ENCODE measurements around the gene ACOXL. TPM values are rescaled to one million over a fixed set of nuclear protein-coding genes. Genes with fewer than 3 reads are reported as not detected.

The ACOXL gene
- total RNA-seq, 2 experiments from 2014 or later = not detected

- H3K27me3 Mint-ChIP-seq = peaks cover 18% of the 10 kb centered on the region
- peaks cover 7% of the 10 kb centered on the region for H3K36me3 Mint-ChIP-seq
- peaks cover 4% of the 10 kb centered on the region for H3K9me3 Mint-ChIP-seq
- no peak for ATAC-seq (ENCODE audit: low read depth)
- H3K27ac Mint-ChIP-seq = no peak overlapping the region
- H3K4me3 Mint-ChIP-seq = no peak overlapping the region
- H3K4me1 Mint-ChIP-seq = peaks cover 4% of the 10 kb centered on the region
- POLR2A ChIA-PET = no interaction called here
- no peak for DNase-seq
Measured at GRCh38 chr2:110886826-110887573, 154.6 kb downstream of the ACOXL start.

DNA sequence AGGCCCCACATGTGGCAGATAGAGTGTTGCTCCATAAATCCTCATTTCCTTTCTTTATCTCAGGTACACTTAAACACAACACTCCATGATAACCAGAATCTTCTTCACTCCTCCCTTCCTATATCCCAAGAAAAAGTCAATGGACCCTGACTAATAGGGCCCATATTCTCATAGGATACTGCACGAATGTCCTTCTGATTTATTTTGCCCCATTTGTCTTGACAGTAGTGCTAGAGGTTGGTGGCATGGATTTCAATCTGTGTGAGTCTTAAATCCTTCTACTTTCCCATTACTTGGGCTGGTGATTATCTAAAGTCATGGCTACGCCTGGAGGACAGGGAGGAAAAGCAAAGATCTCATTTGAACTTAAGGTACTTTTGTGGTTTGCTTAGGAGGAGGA lies 156.0 kb downstream of the ACOXL start:
- no peak overlapping the region for H3K27ac Mint-ChIP-seq
- peaks cover 3% of the 10 kb centered on the region for H3K9me3 Mint-ChIP-seq
- no peak overlapping the region for H3K4me3 Mint-ChIP-seq
- H3K4me1 Mint-ChIP-seq = no peaks in the 10 kb centered on the region
- ATAC-seq (ENCODE audit: low read depth) (no peak), DNase-seq (no peak)
- POLR2A ChIA-PET = no interaction called here
- H3K27me3 Mint-ChIP-seq = peaks cover 18% of the 10 kb centered on the region
- H3K36me3 Mint-ChIP-seq = peaks cover 4% of the 10 kb centered on the region

DNA sequence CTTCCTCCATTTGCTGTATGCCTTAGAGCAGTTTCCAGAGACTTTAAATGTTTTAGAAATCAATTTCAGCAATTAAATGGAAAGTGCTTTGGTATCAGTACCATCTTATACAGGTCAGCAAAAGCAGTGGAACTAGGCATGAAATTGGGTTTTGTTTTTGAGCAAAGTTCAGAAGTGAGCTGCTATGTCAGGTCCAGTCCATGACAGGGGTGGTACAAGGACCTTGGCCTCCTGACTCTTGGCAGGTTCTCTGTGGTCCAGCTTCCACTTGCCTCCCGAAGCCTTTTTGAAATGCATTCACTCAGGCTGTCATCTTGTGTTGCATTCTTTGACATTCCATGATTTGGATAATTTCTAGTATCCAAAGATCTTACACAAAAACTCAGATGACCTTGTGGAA lies 159.3 kb downstream of the ACOXL start:
- Mint-ChIP-seq H3K4me1 (no peaks in the 10 kb centered on the region), H3K4me3 (no peak overlapping the region), H3K36me3 (peaks cover 4% of the 10 kb centered on the region), H3K9me3 (peaks cover 6% of the 10 kb centered on the region), H3K27ac (no peak overlapping the region), H3K27me3 (peaks cover 17% of the 10 kb centered on the region)
- DNase-seq (no peak), ATAC-seq (ENCODE audit: low read depth) (no peak)
- POLR2A ChIA-PET = no interaction called here

GRCh38 chr2:110896226-110896625 lies 163.9 kb downstream of the ACOXL start:
- peaks cover under 1% of the 10 kb centered on the region for H3K36me3 Mint-ChIP-seq
- ATAC-seq (ENCODE audit: low read depth) (no peak), DNase-seq (no peak)
- H3K4me1 Mint-ChIP-seq = no peaks in the 10 kb centered on the region
- H3K4me3 Mint-ChIP-seq = no peak overlapping the region
- peaks cover 6% of the 10 kb centered on the region for H3K9me3 Mint-ChIP-seq
- no peak overlapping the region for H3K27ac Mint-ChIP-seq
- H3K27me3 Mint-ChIP-seq = peaks cover 8% of the 10 kb centered on the region
- POLR2A ChIA-PET = no interaction called here

- H3K27me3 Mint-ChIP-seq = peaks cover 8% of the 10 kb centered on the region
- POLR2A ChIA-PET = no interaction called here
Measured at GRCh38 chr2:110897966-110898365, 165.6 kb downstream of the ACOXL start.

GRCh38 chr2:110900191-110900590 lies 167.8 kb downstream of the ACOXL start:
- DNase-seq = no peak
- H3K27me3 Mint-ChIP-seq = peaks cover 6% of the 10 kb centered on the region
- peaks cover 1% of the 10 kb centered on the region for H3K36me3 Mint-ChIP-seq
- peaks cover 10% of the 10 kb centered on the region for H3K9me3 Mint-ChIP-seq
- no peak overlapping the region for H3K27ac Mint-ChIP-seq
- H3K4me3 Mint-ChIP-seq = no peak overlapping the region
- H3K4me1 Mint-ChIP-seq = peaks cover 4% of the 10 kb centered on the region
- no peak for ATAC-seq (ENCODE audit: low read depth)
- POLR2A ChIA-PET = no interaction called here

More at GRCh38 chr2:110897966-110898365, 165.6 kb downstream of the ACOXL start:
- Mint-ChIP-seq H3K4me3 (no peak overlapping the region), H3K4me1 (no peaks in the 10 kb centered on the region), H3K9me3 (peaks cover 6% of the 10 kb centered on the region), H3K27ac (no peak overlapping the region), H3K36me3 (peaks cover 1% of the 10 kb centered on the region)
- DNase-seq (no peak), ATAC-seq (ENCODE audit: low read depth) (no peak)

DNA sequence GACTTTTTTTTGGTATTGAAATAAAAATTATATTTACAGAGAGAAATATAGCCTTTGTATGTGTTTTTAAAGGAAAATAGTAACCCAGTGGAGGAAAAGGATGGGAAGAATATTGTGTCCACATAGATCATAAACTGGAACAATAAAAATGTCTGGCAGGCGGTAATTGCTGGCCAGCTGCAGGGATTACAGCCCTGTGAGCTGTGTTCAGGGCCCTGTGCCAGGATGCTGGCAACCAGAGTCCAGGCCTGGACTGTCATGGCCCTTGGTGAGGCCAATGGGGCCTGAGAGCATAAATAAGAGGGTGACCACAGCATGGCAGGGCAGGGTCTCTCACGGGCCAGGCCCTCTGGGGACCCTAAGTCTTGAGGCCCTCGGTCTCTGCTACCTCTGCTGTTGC lies 171.2 kb downstream of the ACOXL start:
- Mint-ChIP-seq H3K27me3 (peaks cover 6% of the 10 kb centered on the region), H3K9me3 (peaks cover 6% of the 10 kb centered on the region), H3K36me3 (peaks cover 1% of the 10 kb centered on the region), H3K27ac (no peak overlapping the region), H3K4me3 (no peak overlapping the region), H3K4me1 (peaks cover 4% of the 10 kb centered on the region)
- POLR2A ChIA-PET = no interaction called here
- ATAC-seq (ENCODE audit: low read depth) = no peak
- no peak for DNase-seq

- Mint-ChIP-seq H3K36me3 (peaks cover 1% of the 10 kb centered on the region), H3K9me3 (peaks cover 5% of the 10 kb centered on the region), H3K27me3 (peaks cover 6% of the 10 kb centered on the region), H3K27ac (no peak overlapping the region), H3K4me1 (peaks cover 4% of the 10 kb centered on the region), H3K4me3 (no peak overlapping the region)
- ATAC-seq (ENCODE audit: low read depth) = no peak
- POLR2A ChIA-PET = no interaction called here
- no peak for DNase-seq
Measured at GRCh38 chr2:110904116-110904778, 171.9 kb downstream of the ACOXL start.

- ATAC-seq (ENCODE audit: low read depth) (no peak), DNase-seq (no peak)
- H3K4me1 Mint-ChIP-seq = peaks cover 4% of the 10 kb centered on the region
- H3K9me3 Mint-ChIP-seq = peaks cover 4% of the 10 kb centered on the region
- peaks cover 1% of the 10 kb centered on the region for H3K36me3 Mint-ChIP-seq
- no peak overlapping the region for H3K27ac Mint-ChIP-seq
- peaks cover 3% of the 10 kb centered on the region for H3K27me3 Mint-ChIP-seq
- POLR2A ChIA-PET = no interaction called here
- H3K4me3 Mint-ChIP-seq = no peak overlapping the region
Measured at GRCh38 chr2:110904779-110905148, 172.4 kb downstream of the ACOXL start.

DNA sequence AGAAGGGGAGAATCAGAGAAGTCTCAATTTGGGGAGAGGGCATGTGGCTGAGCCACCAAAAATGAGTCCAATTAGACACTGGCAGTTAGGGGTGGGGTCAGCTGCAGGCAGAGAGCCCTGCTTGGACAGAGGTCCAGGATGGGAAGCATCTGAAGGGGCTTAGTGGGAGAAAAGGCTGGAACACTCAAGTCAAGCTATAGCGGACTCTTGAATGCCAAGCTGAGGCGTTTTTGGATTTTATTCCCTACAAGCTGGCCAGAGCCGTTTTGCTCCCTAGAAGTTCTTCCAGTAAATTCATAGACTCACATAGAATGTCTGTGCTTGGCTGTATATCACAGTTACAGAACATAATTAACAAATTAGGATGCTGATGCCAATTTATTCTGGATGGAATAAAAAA lies 172.8 kb downstream of the ACOXL start:
- POLR2A ChIA-PET = no interaction called here

GRCh38 chr2:110906613-110907298 lies 174.4 kb downstream of the ACOXL start:
- ATAC-seq (ENCODE audit: low read depth) (no peak), DNase-seq (no peak)
- POLR2A ChIA-PET = no interaction called here
- Mint-ChIP-seq H3K4me1 (peaks cover 8% of the 10 kb centered on the region), H3K27me3 (no peaks in the 10 kb centered on the region), H3K9me3 (peaks cover 14% of the 10 kb centered on the region), H3K27ac (no peak overlapping the region), H3K36me3 (peaks cover 7% of the 10 kb centered on the region), H3K4me3 (no peak overlapping the region)

More for the DNA sequence above, 172.8 kb downstream of the ACOXL start:
- no peaks in the 10 kb centered on the region for H3K27me3 Mint-ChIP-seq
- H3K4me3 Mint-ChIP-seq = no peak overlapping the region
- no peak overlapping the region for H3K27ac Mint-ChIP-seq
- DNase-seq = no peak
- H3K4me1 Mint-ChIP-seq = peaks cover 8% of the 10 kb centered on the region
- peaks cover 7% of the 10 kb centered on the region for H3K9me3 Mint-ChIP-seq
- peaks cover 1% of the 10 kb centered on the region for H3K36me3 Mint-ChIP-seq
- ATAC-seq (ENCODE audit: low read depth) = no peak

DNA sequence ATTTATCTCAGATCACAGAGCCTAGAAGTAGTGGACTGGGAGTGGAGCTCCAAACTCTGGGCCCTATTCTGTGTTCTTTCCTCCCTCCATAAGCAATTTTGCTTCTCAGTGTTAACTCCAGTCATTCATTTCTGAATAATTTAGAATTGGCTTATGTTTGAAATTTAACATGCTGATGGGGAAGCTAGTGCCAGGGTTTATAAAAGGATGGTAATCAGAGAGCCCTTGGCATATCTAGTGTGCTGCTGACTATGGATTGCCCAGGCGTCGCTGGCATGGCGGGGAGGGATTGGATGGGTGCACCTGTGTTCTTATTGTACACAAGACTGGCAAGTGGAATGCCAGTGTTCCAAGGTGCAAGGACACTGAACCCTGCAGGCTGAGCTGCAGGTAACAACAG lies 177.1 kb downstream of the ACOXL start:
- peaks cover 7% of the 10 kb centered on the region for H3K27me3 Mint-ChIP-seq
- peaks cover 18% of the 10 kb centered on the region for H3K9me3 Mint-ChIP-seq
- no peak for ATAC-seq (ENCODE audit: low read depth)
- POLR2A ChIA-PET = no interaction called here
- peaks cover 6% of the 10 kb centered on the region for H3K4me1 Mint-ChIP-seq
- peaks cover 7% of the 10 kb centered on the region for H3K36me3 Mint-ChIP-seq
- DNase-seq = no peak
- no peak overlapping the region for H3K4me3 Mint-ChIP-seq
- H3K27ac Mint-ChIP-seq = no peak overlapping the region

GRCh38 chr2:110910423-110910822 lies 178.1 kb downstream of the ACOXL start:
- no peak overlapping the region for H3K4me3 Mint-ChIP-seq
- DNase-seq (no peak), ATAC-seq (ENCODE audit: low read depth) (no peak)
- POLR2A ChIA-PET = no interaction called here
- no peak overlapping the region for H3K27ac Mint-ChIP-seq
- peaks cover 16% of the 10 kb centered on the region for H3K9me3 Mint-ChIP-seq
- H3K27me3 Mint-ChIP-seq = peaks cover 7% of the 10 kb centered on the region
- H3K36me3 Mint-ChIP-seq = peaks cover 7% of the 10 kb centered on the region
- H3K4me1 Mint-ChIP-seq = peaks cover 4% of the 10 kb centered on the region

DNA sequence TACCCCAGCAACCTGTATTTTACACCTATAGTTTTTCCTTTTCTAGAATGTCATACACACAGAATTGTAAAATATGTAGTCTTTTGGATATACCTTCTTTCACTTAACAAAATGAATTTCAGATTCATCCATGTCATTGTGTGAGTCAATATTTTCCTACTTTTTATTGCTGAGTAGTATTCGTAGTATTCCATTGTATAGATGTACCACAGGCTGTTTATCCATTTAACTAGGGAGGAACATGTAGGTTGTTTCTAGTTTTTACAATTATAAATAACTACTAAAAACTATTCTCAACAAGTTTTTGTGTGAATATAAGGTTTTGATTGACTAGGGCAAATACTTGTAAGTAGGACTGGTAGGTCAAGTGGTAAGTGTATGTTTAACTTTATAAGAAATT lies 187.4 kb downstream of the ACOXL start:
- POLR2A ChIA-PET = no interaction called here
- H3K27ac Mint-ChIP-seq = no peak overlapping the region
- H3K9me3 Mint-ChIP-seq = peaks cover 4% of the 10 kb centered on the region
- DNase-seq = no peak
- no peak for ATAC-seq (ENCODE audit: low read depth)
- H3K36me3 Mint-ChIP-seq = no peaks in the 10 kb centered on the region
- H3K4me3 Mint-ChIP-seq = no peak overlapping the region
- peaks cover 8% of the 10 kb centered on the region for H3K27me3 Mint-ChIP-seq
- no peaks in the 10 kb centered on the region for H3K4me1 Mint-ChIP-seq

Data from activated naive CD8-positive, alpha-beta T cell treated with anti-CD3 and anti-CD28 coated beads, Interleukin-2, amount 10 ng/mL, durations not matched to agents 7 days and 5 days (primary cell).